HG02970 (cell line): ENCODE data around the gene DDX46.
"Not testable (repeated sequence)": the region's sequence is repeated elsewhere in the genome, so short reads cannot be mapped to it uniquely, and the experiment has no call there.

Experiments
- ATAC-seq: cut with Tn5 transposase; IDR thresholded peaks from one replicate; pipeline ENCODE4 v1.9.1; 2021; ENCODE audit warnings: mild to moderate bottlenecking, moderate library complexity, moderate number of reproducible peaks; ENCODE audit not compliant: unreplicated experiment, low FRiP score

Gene DDX46

DNA sequence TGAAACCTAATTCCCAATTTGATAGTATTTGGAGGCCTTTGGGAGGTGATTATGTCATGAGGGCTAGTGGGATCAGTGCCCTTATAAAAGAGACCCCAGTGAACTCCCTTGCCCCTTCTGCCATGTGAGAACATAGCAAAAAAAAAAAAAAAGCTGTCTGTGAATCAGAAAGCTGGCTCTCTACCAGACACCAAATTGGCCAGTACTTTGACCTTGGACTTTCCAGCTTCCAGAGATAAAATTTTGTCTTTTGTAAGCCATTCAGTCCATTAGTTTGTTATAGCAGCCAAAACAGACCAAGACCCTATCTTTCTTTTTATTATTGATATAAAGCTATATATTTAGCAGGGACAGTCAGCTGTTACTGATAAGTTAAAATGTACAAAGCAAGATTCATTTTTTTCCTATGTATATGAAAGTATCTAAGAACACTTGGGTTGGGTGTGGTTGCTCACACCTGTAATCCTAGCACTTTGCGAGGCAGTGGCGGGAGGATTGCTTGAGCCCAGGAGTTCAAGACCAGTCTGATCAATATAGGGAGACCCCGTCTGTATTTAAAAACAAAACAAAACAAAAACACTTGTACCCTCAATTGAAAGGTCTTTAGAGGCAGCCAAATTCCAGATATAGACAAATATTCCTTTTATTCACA, 79.1 kb downstream of the DDX46 start:
- no peak for ATAC-seq

DNA sequence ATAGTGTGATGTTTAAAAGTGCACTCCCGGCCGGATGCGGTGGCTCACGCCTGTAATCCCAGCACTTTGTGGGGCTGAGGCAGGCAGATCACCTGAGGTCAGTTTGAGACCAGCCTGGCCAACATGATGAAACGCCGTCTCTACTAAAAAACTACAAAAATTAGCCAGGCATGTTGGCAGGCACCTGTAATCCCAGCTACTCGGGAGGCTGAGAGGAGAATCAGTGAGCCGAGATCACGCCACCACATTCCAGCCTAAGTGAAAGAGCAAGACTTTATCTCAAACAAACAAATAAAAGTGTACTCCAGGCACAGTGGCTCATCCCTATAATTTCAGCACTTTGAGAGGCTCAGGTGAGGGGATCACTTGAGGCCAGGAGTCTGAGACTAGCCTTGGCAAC, 79.8 kb downstream of the DDX46 start:
- ATAC-seq = not testable (repeated sequence)

DNA sequence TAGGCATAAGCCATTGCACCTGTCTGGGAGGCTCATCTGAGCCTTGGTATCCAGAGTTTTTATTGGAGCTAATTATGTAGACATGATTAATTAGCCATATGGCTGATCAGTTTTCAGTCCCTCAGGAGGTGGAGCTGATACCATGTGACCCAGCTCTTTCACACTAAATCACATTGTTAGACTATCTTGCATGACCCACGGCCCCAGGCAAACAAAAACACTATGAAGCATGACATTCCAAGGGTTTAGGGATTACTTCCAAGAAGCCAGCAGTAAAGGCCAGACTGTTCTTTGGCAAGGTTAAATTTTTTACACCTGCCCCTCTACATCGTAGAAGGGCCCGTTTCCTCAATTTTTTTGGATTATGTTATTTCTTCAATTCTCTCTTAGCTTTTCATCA, 82.2 kb downstream of the DDX46 start:
- ATAC-seq = no peak

DNA sequence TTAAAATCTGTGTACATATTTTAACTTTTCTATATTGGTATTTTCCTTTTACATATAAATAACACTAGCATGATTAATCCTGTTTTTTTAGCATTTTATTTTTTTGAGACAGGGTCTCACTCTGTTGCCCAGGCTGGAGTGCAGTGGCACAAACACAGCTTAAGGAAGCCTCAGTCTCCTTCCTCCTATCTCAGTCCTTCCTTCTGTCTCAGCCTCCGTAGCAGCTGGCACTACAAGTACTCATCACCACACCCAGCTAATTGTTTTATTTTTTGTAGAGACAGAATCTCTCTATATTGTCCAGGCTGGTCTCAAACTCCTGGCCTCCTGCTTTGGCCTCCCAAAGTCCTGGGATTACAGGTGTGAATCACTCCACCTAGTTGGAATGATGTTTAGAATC, 85.7 kb downstream of the DDX46 start:
- ATAC-seq = no peak

- ATAC-seq = no peak
Observed at GRCh38 chr5:134845335-134845851, 86.8 kb downstream of the DDX46 start.

DNA sequence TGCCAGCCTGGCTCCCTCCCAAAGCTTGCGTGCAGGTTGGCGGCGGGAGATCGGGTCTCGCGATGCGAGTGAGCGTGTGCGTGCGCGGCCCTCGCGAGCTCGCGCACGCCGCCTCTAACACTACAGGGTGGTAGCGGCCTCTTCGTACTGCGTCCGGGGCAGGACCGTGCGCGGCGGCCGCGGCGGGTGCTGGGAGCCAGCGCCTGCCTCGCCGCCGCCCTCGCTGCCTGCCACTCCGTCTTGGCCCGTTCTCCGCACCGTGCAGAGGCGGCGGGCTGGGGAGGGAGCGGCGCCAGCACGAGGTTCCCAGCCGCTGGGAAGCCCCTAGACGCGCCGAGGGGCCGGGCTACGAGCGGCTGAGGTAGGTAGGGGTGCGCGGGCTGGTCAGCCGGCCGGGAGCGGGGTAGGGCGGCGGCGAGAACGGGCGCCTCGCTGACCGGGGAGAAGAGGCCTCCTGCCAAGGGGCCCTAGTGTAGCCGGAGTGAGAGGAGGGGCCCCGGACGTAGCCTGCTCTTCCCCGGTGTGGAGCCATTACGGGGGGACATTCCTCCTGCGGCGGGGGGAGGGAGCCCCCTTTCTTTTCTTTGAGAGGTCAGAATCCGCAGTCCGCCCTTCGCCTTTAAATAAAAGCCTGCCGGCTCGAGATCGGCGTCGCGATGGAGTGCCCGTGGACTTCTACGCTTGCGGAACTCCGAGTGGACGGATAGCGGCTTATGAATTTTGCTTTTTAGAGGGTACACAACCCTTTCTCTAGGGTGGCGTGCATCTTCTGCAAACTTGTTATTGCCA, 87.5 kb downstream of the DDX46 start, which contains the start of gene C5orf24:
Gene C5orf24 (plus strand): TSS at position 117 of the 789 bp plus-strand sequence. CDS start 8,933 bp downstream, outside the sequence.
- peak; percentile 86 for ATAC-seq

- ATAC-seq = peak; percentile 6
Observed at GRCh38 chr5:134846641-134846960, 88.0 kb downstream of the DDX46 start.

- not testable (repeated sequence) for ATAC-seq
Observed at GRCh38 chr5:134849434-134849933, 90.9 kb downstream of the DDX46 start.

GRCh38 chr5:134851307-134851923, 92.8 kb downstream of the DDX46 start:
- no peak for ATAC-seq

GRCh38 chr5:134856465-134856864, 97.9 kb downstream of the DDX46 start:
- not testable (repeated sequence) for ATAC-seq

DNA sequence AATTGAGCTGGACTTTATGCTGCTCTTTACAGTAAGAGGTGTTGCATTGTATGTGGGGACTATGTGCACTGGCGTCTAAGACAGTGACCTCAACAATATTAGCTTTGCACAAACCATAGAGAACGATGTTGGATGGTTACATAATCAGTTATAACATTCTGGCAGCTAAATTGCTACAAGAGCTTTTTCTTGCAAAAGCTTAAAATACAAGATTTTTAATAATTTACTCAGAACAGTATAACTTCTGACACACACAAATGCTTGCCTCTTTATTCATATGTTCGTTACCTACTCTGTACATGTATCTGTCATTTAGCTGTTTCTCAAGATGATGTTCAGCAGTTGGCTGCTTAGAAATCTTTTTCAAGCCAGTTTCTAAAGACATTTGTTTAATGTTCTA, 98.8 kb downstream of the DDX46 start:
- no peak for ATAC-seq

- ATAC-seq = no peak
Observed at GRCh38 chr5:134864707-134865106, 106.1 kb downstream of the DDX46 start.

DNA sequence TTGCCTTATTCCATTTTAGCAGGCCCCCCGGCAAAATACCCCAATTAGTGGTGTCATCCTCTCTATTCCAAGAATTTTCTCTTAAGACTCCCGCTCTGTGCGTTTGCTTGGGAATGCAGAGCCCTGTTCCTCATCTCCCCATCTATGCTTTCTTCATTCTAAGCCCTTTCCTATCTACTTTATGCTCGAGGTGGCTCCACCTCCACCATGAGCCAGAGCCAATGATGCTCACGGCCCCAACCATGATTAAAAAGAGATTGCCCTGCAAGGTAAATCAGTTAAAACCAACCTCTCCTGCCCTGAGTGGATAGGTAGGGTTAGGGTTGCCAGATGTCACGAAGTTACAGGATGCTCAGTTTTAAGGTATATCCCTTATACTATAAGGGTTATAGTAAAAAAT, 114.9 kb downstream of the DDX46 start:
- ATAC-seq = no peak

DNA sequence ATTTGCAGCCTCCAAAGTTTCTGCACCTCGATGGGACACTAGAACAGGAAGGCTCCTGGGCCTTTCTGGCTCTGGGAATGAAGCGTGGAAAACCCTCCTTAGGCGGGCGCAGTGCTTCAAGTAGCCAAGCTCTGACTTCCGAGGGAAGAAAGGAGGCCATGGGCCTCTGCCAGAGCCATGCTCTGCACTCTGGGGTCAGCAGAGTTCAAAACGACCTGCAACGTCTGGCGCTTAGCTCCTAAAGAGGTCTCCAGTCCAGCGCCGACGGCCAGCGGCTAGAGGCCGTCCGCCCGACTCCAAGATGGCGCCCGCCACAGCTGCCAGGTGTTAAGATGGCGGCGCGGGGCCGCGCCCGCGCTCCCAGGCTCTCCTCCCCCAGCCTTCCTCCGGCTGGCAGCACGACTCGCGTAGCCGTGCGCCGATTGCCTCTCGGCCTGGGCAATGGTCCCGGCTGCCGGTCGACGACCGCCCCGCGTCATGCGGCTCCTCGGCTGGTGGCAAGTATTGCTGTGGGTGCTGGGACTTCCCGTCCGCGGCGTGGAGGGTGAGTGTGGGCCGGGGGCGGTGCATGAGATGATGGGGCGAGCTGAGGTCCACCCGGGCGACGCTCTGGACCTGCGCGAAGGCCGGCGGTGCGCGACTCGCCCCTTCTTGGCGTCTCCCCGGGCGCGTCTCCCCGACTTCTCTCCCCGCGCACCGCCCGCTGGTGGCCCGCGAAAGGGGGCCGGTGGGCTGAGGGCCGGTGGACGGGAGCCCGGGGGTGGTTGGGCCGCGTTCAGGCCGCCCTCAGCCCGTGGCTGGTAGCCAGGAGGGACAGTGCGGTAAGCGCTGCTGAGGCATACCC, 115.6 kb downstream of the DDX46 start, which contains the start of gene TXNDC15:
Gene TXNDC15 (plus strand): TSS at position 385 of the 844 bp plus-strand sequence. CDS start 57 bp downstream, at position 442.
- ATAC-seq = peak; percentile 81

DNA sequence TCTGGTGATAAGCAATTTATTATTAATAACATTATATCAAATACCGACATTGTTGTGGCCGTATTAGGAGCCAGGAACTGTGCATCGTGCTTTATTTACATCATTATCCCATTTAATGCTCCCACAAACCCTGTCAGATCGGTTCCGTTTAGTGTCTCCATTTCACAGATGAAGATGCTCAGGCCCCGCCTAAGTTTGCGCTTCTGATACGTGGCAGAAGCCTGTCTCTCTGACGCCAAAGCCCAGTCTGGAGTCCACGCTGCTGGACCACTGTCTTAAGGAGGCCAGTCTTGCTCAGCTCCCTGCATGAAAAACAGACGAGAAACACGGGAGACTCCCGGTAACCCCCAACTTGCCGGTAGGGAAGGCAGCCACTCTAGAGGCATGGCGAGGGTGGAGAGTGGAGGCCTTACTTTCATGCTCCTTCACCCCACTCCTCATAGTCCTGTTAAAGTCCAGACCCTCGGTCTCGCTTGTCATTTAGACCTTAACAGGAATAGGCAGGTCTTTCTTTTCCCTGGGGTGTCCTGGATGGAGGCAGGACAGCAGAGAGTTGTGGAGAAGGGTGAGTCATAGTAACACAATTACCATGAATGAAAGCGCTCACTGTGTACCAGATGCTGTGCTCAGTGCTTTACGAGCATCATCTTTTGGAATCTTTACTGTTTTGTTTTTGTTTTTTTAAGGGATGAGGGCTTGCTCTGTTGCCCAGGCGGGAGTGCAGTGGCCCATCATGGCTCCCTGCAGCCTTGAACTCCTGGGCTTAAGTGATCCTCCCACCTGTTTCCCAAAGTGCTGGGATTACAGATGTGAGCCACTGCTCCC, 116.5 kb downstream of the DDX46 start:
- ATAC-seq = no peak

GRCh38 chr5:134877159-134877558, 118.6 kb downstream of the DDX46 start:
- ATAC-seq = no peak

- no peak for ATAC-seq
Observed at GRCh38 chr5:134878403-134878802, 119.8 kb downstream of the DDX46 start.

DNA sequence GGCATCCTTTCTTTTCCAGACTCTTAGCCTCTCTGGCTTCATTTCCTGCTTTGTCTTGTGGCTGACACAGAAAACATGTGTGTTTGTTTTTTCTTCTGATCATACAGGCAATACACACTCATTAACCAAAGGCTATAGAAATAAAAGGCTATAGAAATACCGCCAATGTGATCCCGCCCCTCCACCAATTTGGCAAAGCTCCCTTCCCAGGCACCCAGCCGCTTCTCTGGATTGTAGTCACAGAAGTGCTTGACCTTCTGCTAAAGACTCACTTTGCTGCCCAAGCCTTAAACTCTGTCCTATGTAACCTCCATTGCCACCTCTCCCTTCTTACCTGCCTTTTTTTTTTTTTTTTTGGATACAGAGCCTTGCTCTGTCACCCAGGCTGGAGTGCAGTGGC, 120.9 kb downstream of the DDX46 start:
- ATAC-seq = no peak
